PC-3 (cell line): ENCODE data around the gene ERBB2.

Experiments
- CTCF ChIP-seq: fragments of 300-600 bp; sonication (generic); conservative IDR thresholded peaks from 2 replicates; pipeline ENCODE4 v1.5.1; 2017; ENCODE audit warnings: antibody characterized with exemption, low read depth, mild to moderate bottlenecking, low read length
- EZH2 ChIP-seq: fragments of 300-600 bp; sonication (generic); IDR thresholded peaks from one replicate; pipeline ENCODE4 v1.6.1; 2017; ENCODE audit warnings: antibody characterized with exemption, mild to moderate bottlenecking, low read length; ENCODE audit not compliant: unreplicated experiment
- EZH2phosphoT487 ChIP-seq: fragments of 300-600 bp; sonication (generic); IDR thresholded peaks from 2 replicates; pipeline ENCODE4 v1.6.1; 2018; ENCODE audit warnings: mild to moderate bottlenecking, antibody characterized with exemption, low read length, borderline replicate concordance

GRCh38 chr17:39746145-39746461 is 46.2 kb downstream of the ERBB2 start:
- TF ChIP-seq CTCF (no peak), EZH2 (no peak), EZH2phosphoT487 (no peak)
